HepG2 (cell line): ENCODE data around the gene CSK.

Source experiments
- FOXA1 ChIP-seq, 2 experiments: fragments of 450-650 bp in 1 of 2; sonication (generic) in 1 of 2; formaldehyde crosslinking in 1 of 2; IDR thresholded peaks; 2 replicates each; pipeline versions ENCODE4 v1.4.0 to v1.6.1; 2016 to 2020; ENCODE audit warnings: missing genetic modification reagents in 1 of 2
- FOXP1 ChIP-seq, 2 experiments: fragments of 450-650 bp in 1 of 2; IDR thresholded peaks; 2 replicates each; pipeline ENCODE4 v1.6.1; 2017 to 2018; ENCODE audit warnings: antibody characterized with exemption in 1 of 2
- HNRNPL ChIP-seq: fragments of 200-400 bp; formaldehyde crosslinking; IDR thresholded peaks from 2 replicates; pipeline ENCODE4 v1.6.1; 2017; ENCODE audit warnings: mild to moderate bottlenecking, low read depth, low read length
- MAX ChIP-seq: IDR thresholded peaks from 2 replicates; pipeline ENCODE4 v1.6.1; 2012; ENCODE audit warnings: inconsistent platforms
- NFKB2 ChIP-seq: sonication (generic); formaldehyde crosslinking; IDR thresholded peaks from 2 replicates; pipeline ENCODE4 v1.4.0; 2020; ENCODE audit warnings: missing genetic modification reagents, borderline replicate concordance
- SRSF9 ChIP-seq: fragments of 200-400 bp; formaldehyde crosslinking; IDR thresholded peaks from 2 replicates; pipeline ENCODE4 v1.6.1; 2018; ENCODE audit warnings: borderline replicate concordance, mild to moderate bottlenecking, low read depth, low read length; ENCODE audit not compliant: insufficient read depth, poor library complexity, severe bottlenecking
- TP53 ChIP-seq: sonication (generic); formaldehyde crosslinking; conservative IDR thresholded peaks from 2 replicates; pipeline ENCODE4 v1.4.0; 2020; ENCODE audit warnings: missing genetic modification reagents
- ZNF282 ChIP-seq: fragments of 450-650 bp; IDR thresholded peaks from 2 replicates; pipeline ENCODE4 v1.6.1; 2018; ENCODE audit not compliant: partially characterized antibody
- ZNF503 ChIP-seq: sonication (generic); formaldehyde crosslinking; IDR thresholded peaks from 2 replicates; pipeline ENCODE4 v1.4.0; 2020; ENCODE audit warnings: missing genetic modification reagents
- ZNF660 ChIP-seq: sonication (generic); formaldehyde crosslinking; IDR thresholded peaks from 2 replicates; pipeline ENCODE4 v1.5.1; 2020; ENCODE audit warnings: mild to moderate bottlenecking, low read depth, missing genetic modification reagents, borderline replicate concordance

- TF ChIP-seq FOXP1 (IDR thresholded peaks at IDR 0.05) (no peak), FOXP1 (CRISPR knock-in tag; IDR thresholded peaks at IDR 0.05) (no peak), MAX (no peak), NFKB2 (CRISPR knock-in tag) (no peak), ZNF660 (CRISPR knock-in tag) (no peak), TP53 (CRISPR knock-in tag) (no peak), ZNF282 (no peak), HNRNPL (no peak), ZNF503 (CRISPR knock-in tag) (no peak), FOXA1 (IDR thresholded peaks at IDR 0.05) (no peak), FOXA1 (CRISPR knock-in tag; IDR thresholded peaks at IDR 0.05) (no peak), SRSF9 (no peak)
Observed at GRCh38 chr15:74838746-74839525, 57.1 kb downstream of the CSK start.
